Measurements from ENCODE around the gene MAP4K4. TPM values are rescaled to one million over a fixed set of nuclear protein-coding genes. Genes with fewer than 3 reads are reported as not detected.

The MAP4K4 gene
- total and polyA plus RNA-seq, 2 of the 13 experiments (the other 11 are each of a cell fraction or from before 2014, with no cell fraction given): 105 to 264 TPM

- TF ChIP-seq, protein P1, sequence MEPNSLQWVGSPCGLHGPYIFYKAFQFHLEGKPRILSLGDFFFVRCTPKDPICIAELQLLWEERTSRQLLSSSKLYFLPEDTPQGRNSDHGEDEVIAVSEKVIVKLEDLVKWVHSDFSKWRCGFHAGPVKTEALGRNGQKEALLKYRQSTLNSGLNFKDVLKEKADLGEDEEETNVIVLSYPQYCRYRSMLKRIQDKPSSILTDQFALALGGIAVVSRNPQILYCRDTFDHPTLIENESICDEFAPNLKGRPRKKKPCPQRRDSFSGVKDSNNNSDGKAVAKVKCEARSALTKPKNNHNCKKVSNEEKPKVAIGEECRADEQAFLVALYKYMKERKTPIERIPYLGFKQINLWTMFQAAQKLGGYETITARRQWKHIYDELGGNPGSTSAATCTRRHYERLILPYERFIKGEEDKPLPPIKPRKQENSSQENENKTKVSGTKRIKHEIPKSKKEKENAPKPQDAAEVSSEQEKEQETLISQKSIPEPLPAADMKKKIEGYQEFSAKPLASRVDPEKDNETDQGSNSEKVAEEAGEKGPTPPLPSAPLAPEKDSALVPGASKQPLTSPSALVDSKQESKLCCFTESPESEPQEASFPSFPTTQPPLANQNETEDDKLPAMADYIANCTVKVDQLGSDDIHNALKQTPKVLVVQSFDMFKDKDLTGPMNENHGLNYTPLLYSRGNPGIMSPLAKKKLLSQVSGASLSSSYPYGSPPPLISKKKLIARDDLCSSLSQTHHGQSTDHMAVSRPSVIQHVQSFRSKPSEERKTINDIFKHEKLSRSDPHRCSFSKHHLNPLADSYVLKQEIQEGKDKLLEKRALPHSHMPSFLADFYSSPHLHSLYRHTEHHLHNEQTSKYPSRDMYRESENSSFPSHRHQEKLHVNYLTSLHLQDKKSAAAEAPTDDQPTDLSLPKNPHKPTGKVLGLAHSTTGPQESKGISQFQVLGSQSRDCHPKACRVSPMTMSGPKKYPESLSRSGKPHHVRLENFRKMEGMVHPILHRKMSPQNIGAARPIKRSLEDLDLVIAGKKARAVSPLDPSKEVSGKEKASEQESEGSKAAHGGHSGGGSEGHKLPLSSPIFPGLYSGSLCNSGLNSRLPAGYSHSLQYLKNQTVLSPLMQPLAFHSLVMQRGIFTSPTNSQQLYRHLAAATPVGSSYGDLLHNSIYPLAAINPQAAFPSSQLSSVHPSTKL (CRISPR knock-in tag; IDR thresholded peaks at IDR 0.05): peak; percentile 96
- TF ChIP-seq MAFG (CRISPR knock-in tag; IDR thresholded peaks at IDR 0.05) (peak; percentile 72), CREB1 (IDR thresholded peaks at IDR 0.05) (no peak), CREB1 (CRISPR knock-in tag; IDR thresholded peaks at IDR 0.05) (peak; percentile 47; the same call in 1 of the 2 replicates), KDM5B (CRISPR knock-in tag; IDR thresholded peaks at IDR 0.05; ENCODE audit: borderline replicate concordance) (no peak), ZBTB1 (CRISPR knock-in tag; IDR thresholded peaks at IDR 0.05; ENCODE audit: borderline replicate concordance) (no peak), PTBP1 (IDR thresholded peaks at IDR 0.05; ENCODE audit: low read depth, low read length, poor library complexity, severe bottlenecking) (no peak), ZNF234 (CRISPR knock-in tag; conservative IDR thresholded peaks at IDR 0.05) (no peak), ZNF281 (CRISPR knock-in tag; IDR thresholded peaks at IDR 0.05; ENCODE audit: borderline replicate concordance) (peak; percentile 37; the same call in 1 of the 2 replicates), RBFOX2 (IDR thresholded peaks at IDR 0.05; ENCODE audit: low read depth, low read length) (no peak), HOXA3 (CRISPR knock-in tag; IDR thresholded peaks at IDR 0.05) (0 out of 2 replicates have a peak, but pooled peaks have one; percentile 8), PRMT3 (CRISPR knock-in tag; IDR thresholded peaks at IDR 0.05; ENCODE audit: borderline replicate concordance, low read depth) (no peak), MIER3 (CRISPR knock-in tag; IDR thresholded peaks at IDR 0.05; ENCODE audit: borderline replicate concordance) (peak; percentile 23; the same call in 1 of the 2 replicates), DDIT3 (CRISPR knock-in tag; IDR thresholded peaks at IDR 0.05) (no peak), TBX2 (CRISPR knock-in tag; IDR thresholded peaks at IDR 0.05; ENCODE audit: borderline replicate concordance) (no peak), HOMEZ (CRISPR knock-in tag; IDR thresholded peaks at IDR 0.05; ENCODE audit: low read depth) (peak; percentile 86), EZH2 (conservative IDR thresholded peaks at IDR 0.05; ENCODE audit: low read depth, low read length) (no peak), ZKSCAN8 (CRISPR knock-in tag; IDR thresholded peaks at IDR 0.05; ENCODE audit: borderline replicate concordance) (no peak; the same call in 1 of the 2 replicates), ZSCAN25 (CRISPR knock-in tag; IDR thresholded peaks at IDR 0.05) (no peak)
- TF ChIP-seq, protein P2, sequence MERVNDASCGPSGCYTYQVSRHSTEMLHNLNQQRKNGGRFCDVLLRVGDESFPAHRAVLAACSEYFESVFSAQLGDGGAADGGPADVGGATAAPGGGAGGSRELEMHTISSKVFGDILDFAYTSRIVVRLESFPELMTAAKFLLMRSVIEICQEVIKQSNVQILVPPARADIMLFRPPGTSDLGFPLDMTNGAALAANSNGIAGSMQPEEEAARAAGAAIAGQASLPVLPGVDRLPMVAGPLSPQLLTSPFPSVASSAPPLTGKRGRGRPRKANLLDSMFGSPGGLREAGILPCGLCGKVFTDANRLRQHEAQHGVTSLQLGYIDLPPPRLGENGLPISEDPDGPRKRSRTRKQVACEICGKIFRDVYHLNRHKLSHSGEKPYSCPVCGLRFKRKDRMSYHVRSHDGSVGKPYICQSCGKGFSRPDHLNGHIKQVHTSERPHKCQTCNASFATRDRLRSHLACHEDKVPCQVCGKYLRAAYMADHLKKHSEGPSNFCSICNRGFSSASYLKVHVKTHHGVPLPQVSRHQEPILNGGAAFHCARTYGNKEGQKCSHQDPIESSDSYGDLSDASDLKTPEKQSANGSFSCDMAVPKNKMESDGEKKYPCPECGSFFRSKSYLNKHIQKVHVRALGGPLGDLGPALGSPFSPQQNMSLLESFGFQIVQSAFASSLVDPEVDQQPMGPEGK (CRISPR knock-in tag; IDR thresholded peaks at IDR 0.05): peak; percentile 52; the same call in 1 of the 2 replicates
These were observed 43.1 kb downstream of the MAP4K4 start (continued) for GRCh38 chr2:101740555-101740964.
